Activated gamma-delta T cell treated with Interleukin-2 at 50 U/mL for 16 hours (primary cell): ENCODE data around the gene TBC1D16.

ENCODE experiments used
- DNase-seq: peaks from one replicate; pipeline ENCODE4 v3.0.0-alpha.2; 2020

The TBC1D16 gene

GRCh38 chr17:80035687-80035936 is at the start of gene TBC1D16:
Gene TBC1D16, minus strand, starts transcription at chr17:80035872. Its CDS starts 22,325 bp downstream, at chr17:80013547.
- no peak for DNase-seq

- DNase-seq, result no peak
Observed at GRCh38 chr17:80084773-80085172, 49.1 kb upstream of the TBC1D16 start.

GRCh38 chr17:80083136-80083661 is 47.5 kb upstream of the TBC1D16 start:
- DNase-seq, result no peak

- peak; percentile 52 for DNase-seq
Observed at GRCh38 chr17:80082403-80083135, 46.9 kb upstream of the TBC1D16 start.

GRCh38 chr17:80081596-80081995 is 45.9 kb upstream of the TBC1D16 start:
- DNase-seq, result no peak

- no peak for DNase-seq
Observed at GRCh38 chr17:80080081-80080480, 44.4 kb upstream of the TBC1D16 start.

GRCh38 chr17:80072410-80072809 is 36.7 kb upstream of the TBC1D16 start:
- no peak for DNase-seq

- DNase-seq, result no peak
Observed at GRCh38 chr17:80071116-80071841, 35.6 kb upstream of the TBC1D16 start.

GRCh38 chr17:80070375-80071115 is 34.9 kb upstream of the TBC1D16 start:
- DNase-seq, result no peak

- no peak for DNase-seq
Observed at GRCh38 chr17:80068301-80069222, 32.9 kb upstream of the TBC1D16 start.

- no peak for DNase-seq
Observed at GRCh38 chr17:80067393-80067986, 31.8 kb upstream of the TBC1D16 start.

- no peak for DNase-seq
Observed at GRCh38 chr17:80065478-80066170, 30.0 kb upstream of the TBC1D16 start.

GRCh38 chr17:80064696-80065095 is 29.0 kb upstream of the TBC1D16 start:
- DNase-seq, result no peak

- no peak for DNase-seq
Observed at GRCh38 chr17:80063830-80064585, 28.3 kb upstream of the TBC1D16 start.

- DNase-seq, result no peak
Observed at GRCh38 chr17:80061421-80061820, 25.7 kb upstream of the TBC1D16 start.

GRCh38 chr17:80060644-80061043 is 25.0 kb upstream of the TBC1D16 start:
- no peak for DNase-seq

GRCh38 chr17:80058311-80058955 is 22.8 kb upstream of the TBC1D16 start:
- DNase-seq, result no peak

- no peak for DNase-seq
Observed at GRCh38 chr17:80055597-80055996, 19.9 kb upstream of the TBC1D16 start.

- no peak for DNase-seq
Observed at GRCh38 chr17:80053102-80053501, 17.4 kb upstream of the TBC1D16 start.

- no peak for DNase-seq
Observed at GRCh38 chr17:80051681-80052080, 16.0 kb upstream of the TBC1D16 start.
